Measurements from ENCODE around the gene PECR. TPM values are rescaled to one million over a fixed set of nuclear protein-coding genes. Genes with fewer than 3 reads are reported as not detected.

PECR gene
- total and polyA plus RNA-seq, 10 of the 15 experiments (the other 5 are each of a cell fraction or from before 2014, with no cell fraction given): 7.6 to 37.4 (median 25.7) TPM

GRCh38 chr2:216081487-216082116, at the start of gene PECR, which contains the start of gene TMEM169 (continued):
- TF ChIP-seq, protein P1, sequence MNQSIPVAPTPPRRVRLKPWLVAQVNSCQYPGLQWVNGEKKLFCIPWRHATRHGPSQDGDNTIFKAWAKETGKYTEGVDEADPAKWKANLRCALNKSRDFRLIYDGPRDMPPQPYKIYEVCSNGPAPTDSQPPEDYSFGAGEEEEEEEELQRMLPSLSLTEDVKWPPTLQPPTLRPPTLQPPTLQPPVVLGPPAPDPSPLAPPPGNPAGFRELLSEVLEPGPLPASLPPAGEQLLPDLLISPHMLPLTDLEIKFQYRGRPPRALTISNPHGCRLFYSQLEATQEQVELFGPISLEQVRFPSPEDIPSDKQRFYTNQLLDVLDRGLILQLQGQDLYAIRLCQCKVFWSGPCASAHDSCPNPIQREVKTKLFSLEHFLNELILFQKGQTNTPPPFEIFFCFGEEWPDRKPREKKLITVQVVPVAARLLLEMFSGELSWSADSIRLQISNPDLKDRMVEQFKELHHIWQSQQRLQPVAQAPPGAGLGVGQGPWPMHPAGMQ (IDR thresholded peaks at IDR 0.05; ENCODE audit: borderline replicate concordance): peak; percentile 18; the same call in 1 of the 2 replicates
- TF ChIP-seq FOXM1 (IDR thresholded peaks at IDR 0.05; ENCODE audit: low read depth, low read length) (no peak), NFYB (IDR thresholded peaks at IDR 0.05; ENCODE audit: insufficient read depth, low read depth, low read length) (no peak), ELK1 (IDR thresholded peaks at IDR 0.05; ENCODE audit: low read depth, low read length) (no peak), NRF1 (conservative IDR thresholded peaks at IDR 0.05; ENCODE audit: low read depth, low read length) (no peak), EP300 (IDR thresholded peaks at IDR 0.05; ENCODE audit: borderline replicate concordance in 1 of 2, control insufficient read depth in 1 of 2, low read depth in 2 of 2, low read length in 2 of 2) (no peak), YBX1 (IDR thresholded peaks at IDR 0.05) (no peak), ETV6 (conservative IDR thresholded peaks at IDR 0.05 in 1 of 2, IDR thresholded peaks at IDR 0.05 in 1 of 2; ENCODE audit: borderline replicate concordance in 1 of 2, low read depth in 1 of 2) (no peak), SPI1 (IDR thresholded peaks at IDR 0.05; ENCODE audit: borderline replicate concordance, insufficient read depth, low read depth, low read length) (no peak), CHD4 (IDR thresholded peaks at IDR 0.05) (no peak), ZBTB33 (IDR thresholded peaks at IDR 0.05) (no peak), ZNF384 (IDR thresholded peaks at IDR 0.05; ENCODE audit: borderline replicate concordance, low read depth, low read length) (no peak), IKZF1 (conservative IDR thresholded peaks at IDR 0.05) (peak; percentile 65), CBX3 (IDR thresholded peaks at IDR 0.05; ENCODE audit: borderline replicate concordance, low read depth) (no peak), EGR1 (IDR thresholded peaks at IDR 0.05; ENCODE audit: borderline replicate concordance in 1 of 2, low read depth in 2 of 2, low read length in 2 of 2) (no peak; a peak in 1 of 3 replicates), MYC (IDR thresholded peaks at IDR 0.05; ENCODE audit: insufficient read depth, insufficient read length, insufficient replicate concordance, low read length, severe bottlenecking) (no peak), ZNF274 (IDR thresholded peaks at IDR 0.05; ENCODE audit: insufficient read depth, insufficient read length) (no peak), SMAD5 (IDR thresholded peaks at IDR 0.05; ENCODE audit: low read depth) (no peak)
- TF ChIP-seq, protein P2, sequence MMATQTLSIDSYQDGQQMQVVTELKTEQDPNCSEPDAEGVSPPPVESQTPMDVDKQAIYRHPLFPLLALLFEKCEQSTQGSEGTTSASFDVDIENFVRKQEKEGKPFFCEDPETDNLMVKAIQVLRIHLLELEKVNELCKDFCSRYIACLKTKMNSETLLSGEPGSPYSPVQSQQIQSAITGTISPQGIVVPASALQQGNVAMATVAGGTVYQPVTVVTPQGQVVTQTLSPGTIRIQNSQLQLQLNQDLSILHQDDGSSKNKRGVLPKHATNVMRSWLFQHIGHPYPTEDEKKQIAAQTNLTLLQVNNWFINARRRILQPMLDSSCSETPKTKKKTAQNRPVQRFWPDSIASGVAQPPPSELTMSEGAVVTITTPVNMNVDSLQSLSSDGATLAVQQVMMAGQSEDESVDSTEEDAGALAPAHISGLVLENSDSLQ (IDR thresholded peaks at IDR 0.05): no peak
- TF ChIP-seq, protein P3, sequence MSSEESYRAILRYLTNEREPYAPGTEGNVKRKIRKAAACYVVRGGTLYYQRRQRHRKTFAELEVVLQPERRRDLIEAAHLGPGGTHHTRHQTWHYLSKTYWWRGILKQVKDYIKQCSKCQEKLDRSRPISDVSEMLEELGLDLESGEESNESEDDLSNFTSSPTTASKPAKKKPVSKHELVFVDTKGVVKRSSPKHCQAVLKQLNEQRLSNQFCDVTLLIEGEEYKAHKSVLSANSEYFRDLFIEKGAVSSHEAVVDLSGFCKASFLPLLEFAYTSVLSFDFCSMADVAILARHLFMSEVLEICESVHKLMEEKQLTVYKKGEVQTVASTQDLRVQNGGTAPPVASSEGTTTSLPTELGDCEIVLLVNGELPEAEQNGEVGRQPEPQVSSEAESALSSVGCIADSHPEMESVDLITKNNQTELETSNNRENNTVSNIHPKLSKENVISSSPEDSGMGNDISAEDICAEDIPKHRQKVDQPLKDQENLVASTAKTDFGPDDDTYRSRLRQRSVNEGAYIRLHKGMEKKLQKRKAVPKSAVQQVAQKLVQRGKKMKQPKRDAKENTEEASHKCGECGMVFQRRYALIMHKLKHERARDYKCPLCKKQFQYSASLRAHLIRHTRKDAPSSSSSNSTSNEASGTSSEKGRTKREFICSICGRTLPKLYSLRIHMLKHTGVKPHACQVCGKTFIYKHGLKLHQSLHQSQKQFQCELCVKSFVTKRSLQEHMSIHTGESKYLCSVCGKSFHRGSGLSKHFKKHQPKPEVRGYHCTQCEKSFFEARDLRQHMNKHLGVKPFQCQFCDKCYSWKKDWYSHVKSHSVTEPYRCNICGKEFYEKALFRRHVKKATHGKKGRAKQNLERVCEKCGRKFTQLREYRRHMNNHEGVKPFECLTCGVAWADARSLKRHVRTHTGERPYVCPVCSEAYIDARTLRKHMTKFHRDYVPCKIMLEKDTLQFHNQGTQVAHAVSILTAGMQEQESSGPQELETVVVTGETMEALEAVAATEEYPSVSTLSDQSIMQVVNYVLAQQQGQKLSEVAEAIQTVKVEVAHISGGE (CRISPR knock-in tag; IDR thresholded peaks at IDR 0.05): no peak

All from GM12878 (cell line).